ENCODE results near the gene TENT4B.

The TENT4B gene

DNA sequence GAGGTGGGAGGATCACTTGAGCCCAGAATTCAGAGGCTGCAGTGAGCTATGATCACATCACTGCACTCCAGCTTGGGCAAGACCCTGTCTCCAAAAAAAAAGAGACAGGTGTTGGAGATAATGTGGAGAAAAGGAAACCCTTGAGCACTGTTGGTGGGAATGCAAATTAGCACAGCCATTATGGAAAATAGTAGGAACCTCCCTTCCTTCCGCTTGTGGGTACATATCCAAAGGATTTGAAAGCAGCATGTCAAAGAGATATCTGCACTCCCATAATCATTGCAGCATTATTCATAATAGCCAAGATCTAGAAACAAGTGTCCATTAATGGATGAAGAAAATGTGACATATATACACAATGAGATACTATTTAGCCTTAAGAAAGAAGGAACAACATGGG, 103.5 kb downstream of the TENT4B start:
- H3K4me3 ChIP-seq (ENCODE audit: low read depth, low read length, poor library complexity, severe bottlenecking): no peak overlapping the region
- no peaks in the 10 kb centered on the region for H3K9me3 ChIP-seq (ENCODE audit: low read length)
- no peak overlapping the region for H3K4me2 ChIP-seq (ENCODE audit: low read length)
- TF ChIP-seq, protein P1, sequence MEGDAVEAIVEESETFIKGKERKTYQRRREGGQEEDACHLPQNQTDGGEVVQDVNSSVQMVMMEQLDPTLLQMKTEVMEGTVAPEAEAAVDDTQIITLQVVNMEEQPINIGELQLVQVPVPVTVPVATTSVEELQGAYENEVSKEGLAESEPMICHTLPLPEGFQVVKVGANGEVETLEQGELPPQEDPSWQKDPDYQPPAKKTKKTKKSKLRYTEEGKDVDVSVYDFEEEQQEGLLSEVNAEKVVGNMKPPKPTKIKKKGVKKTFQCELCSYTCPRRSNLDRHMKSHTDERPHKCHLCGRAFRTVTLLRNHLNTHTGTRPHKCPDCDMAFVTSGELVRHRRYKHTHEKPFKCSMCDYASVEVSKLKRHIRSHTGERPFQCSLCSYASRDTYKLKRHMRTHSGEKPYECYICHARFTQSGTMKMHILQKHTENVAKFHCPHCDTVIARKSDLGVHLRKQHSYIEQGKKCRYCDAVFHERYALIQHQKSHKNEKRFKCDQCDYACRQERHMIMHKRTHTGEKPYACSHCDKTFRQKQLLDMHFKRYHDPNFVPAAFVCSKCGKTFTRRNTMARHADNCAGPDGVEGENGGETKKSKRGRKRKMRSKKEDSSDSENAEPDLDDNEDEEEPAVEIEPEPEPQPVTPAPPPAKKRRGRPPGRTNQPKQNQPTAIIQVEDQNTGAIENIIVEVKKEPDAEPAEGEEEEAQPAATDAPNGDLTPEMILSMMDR (IDR thresholded peaks at IDR 0.05; ENCODE audit: low read length): no peak
- TF ChIP-seq EZH2 (IDR thresholded peaks at IDR 0.05; ENCODE audit: borderline replicate concordance, low read length): no peak
- H3K4me1 ChIP-seq (ENCODE audit: insufficient read depth, low read length, severe bottlenecking): no peaks in the 10 kb centered on the region
- no peak overlapping the region for H2AFZ ChIP-seq (ENCODE audit: low read length)
- no peak overlapping the region for H3K9ac ChIP-seq (ENCODE audit: low read length)
- H3K9me2 ChIP-seq (ENCODE audit: low read depth, low read length): no peaks in the 10 kb centered on the region
- no peaks in the 10 kb centered on the region for H3F3A ChIP-seq (ENCODE audit: insufficient read depth, low read length)
- H3K27ac ChIP-seq (ENCODE audit: low read depth, low read length, poor library complexity, severe bottlenecking): no peak overlapping the region
- H3K79me2 ChIP-seq (ENCODE audit: insufficient read depth, low read length): no peaks in the 10 kb centered on the region
- H3K36me3 ChIP-seq (ENCODE audit: insufficient read depth, low read length): no peaks in the 10 kb centered on the region; the same call in 1 of the 2 replicates
- H3K27me3 ChIP-seq (ENCODE audit: insufficient read depth, low read length): peaks cover 20% of the 10 kb centered on the region
- no peaks in the 10 kb centered on the region for H4K20me1 ChIP-seq (ENCODE audit: insufficient read depth, low read length)

DNA sequence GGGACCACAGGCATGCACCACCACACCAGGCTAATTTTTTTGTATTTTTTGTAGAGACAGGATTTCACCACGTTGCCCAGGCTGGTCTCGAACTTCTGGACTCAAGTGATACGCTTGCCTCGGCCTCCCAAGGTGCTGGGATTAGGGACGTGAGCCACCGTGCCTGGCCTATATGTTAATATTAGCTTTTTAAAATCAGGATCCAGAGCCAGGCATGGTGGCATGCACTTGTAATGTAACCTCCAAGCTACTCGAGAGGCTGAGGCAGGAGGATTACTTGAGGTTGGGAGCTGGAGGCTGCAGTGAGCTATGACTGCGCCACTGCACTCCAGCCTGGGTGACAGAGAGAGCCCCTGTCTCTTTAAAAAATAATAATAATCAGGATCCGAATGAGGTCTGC, 104.8 kb downstream of the TENT4B start:
- H3K4me1 ChIP-seq (ENCODE audit: insufficient read depth, low read length, severe bottlenecking): no peaks in the 10 kb centered on the region
- no peaks in the 10 kb centered on the region; the same call in 1 of the 2 replicates for H3K36me3 ChIP-seq (ENCODE audit: insufficient read depth, low read length)
- no peak overlapping the region for H3K4me3 ChIP-seq (ENCODE audit: low read depth, low read length, poor library complexity, severe bottlenecking)
- H3K4me2 ChIP-seq (ENCODE audit: low read length): no peak overlapping the region
- no peak overlapping the region for H2AFZ ChIP-seq (ENCODE audit: low read length)
- H3K9me2 ChIP-seq (ENCODE audit: low read depth, low read length): no peaks in the 10 kb centered on the region
- TF ChIP-seq, protein P1 (IDR thresholded peaks at IDR 0.05; ENCODE audit: low read length): no peak
- no peak for TF ChIP-seq EZH2 (IDR thresholded peaks at IDR 0.05; ENCODE audit: borderline replicate concordance, low read length)
- no peaks in the 10 kb centered on the region for H3F3A ChIP-seq (ENCODE audit: insufficient read depth, low read length)
- peaks cover 22% of the 10 kb centered on the region for H3K27me3 ChIP-seq (ENCODE audit: insufficient read depth, low read length)
- H3K79me2 ChIP-seq (ENCODE audit: insufficient read depth, low read length): no peaks in the 10 kb centered on the region
- H3K9ac ChIP-seq (ENCODE audit: low read length): no peak overlapping the region
- H4K20me1 ChIP-seq (ENCODE audit: insufficient read depth, low read length): no peaks in the 10 kb centered on the region
- H3K9me3 ChIP-seq (ENCODE audit: low read length): no peaks in the 10 kb centered on the region
- H3K27ac ChIP-seq (ENCODE audit: low read depth, low read length, poor library complexity, severe bottlenecking): no peak overlapping the region

DNA sequence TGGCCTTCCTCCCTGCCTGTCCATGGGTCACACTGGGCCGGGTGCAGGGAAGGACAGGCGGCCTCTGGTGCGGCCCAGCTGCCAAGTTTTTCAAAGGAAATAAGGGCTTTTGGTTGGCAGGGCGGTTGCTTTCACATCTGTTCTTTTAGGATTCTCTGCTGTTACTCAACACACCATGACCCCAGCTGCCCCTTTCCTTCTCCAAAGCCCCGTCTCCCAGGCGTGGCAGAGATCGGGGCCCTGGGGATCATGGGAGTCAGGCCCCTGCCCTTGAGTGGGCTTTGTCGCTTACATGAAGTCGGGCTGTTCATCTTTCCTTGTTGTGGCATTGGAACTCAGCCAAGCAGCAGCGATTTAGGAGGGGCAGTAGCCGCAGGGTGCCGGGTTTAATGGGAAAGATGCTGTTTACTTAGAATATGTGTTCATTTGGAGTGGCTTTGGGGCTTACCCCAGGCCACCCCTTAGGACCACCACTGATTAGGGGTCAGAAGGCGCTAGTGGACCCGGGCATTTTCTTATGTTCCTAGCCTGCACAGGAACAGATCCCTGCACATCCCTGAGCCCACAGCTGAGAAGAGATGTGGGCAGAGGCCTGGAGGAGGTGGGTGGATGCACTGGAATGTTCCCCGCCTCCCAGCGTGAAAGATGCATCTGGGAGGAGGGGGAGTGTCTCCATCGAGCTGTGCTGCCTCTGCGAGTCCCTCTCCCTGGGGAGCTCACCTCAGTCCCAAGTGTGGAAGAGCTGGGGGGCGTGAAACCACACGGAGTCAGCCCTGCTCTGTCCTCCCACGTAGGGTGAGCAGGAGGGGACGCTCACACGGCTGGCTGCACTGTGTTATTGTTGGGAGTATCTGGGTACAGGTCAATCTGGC, 106.5 kb downstream of the TENT4B start:
- H3K9ac ChIP-seq (ENCODE audit: low read length): no peak overlapping the region
- no peak overlapping the region for H3K4me3 ChIP-seq (ENCODE audit: low read depth, low read length, poor library complexity, severe bottlenecking)
- no peaks in the 10 kb centered on the region; the same call in 1 of the 2 replicates for H3K36me3 ChIP-seq (ENCODE audit: insufficient read depth, low read length)
- H3K4me2 ChIP-seq (ENCODE audit: low read length): no peak overlapping the region
- H3K4me1 ChIP-seq (ENCODE audit: insufficient read depth, low read length, severe bottlenecking): peaks cover 9% of the 10 kb centered on the region
- H3K9me2 ChIP-seq (ENCODE audit: low read depth, low read length): no peaks in the 10 kb centered on the region
- H3K27me3 ChIP-seq (ENCODE audit: insufficient read depth, low read length): peaks cover 22% of the 10 kb centered on the region
- no peaks in the 10 kb centered on the region for H3K79me2 ChIP-seq (ENCODE audit: insufficient read depth, low read length)
- H4K20me1 ChIP-seq (ENCODE audit: insufficient read depth, low read length): no peaks in the 10 kb centered on the region
- no peak overlapping the region for H2AFZ ChIP-seq (ENCODE audit: low read length)
- TF ChIP-seq, protein P1 (IDR thresholded peaks at IDR 0.05; ENCODE audit: low read length): no peak
- TF ChIP-seq EZH2 (IDR thresholded peaks at IDR 0.05; ENCODE audit: borderline replicate concordance, low read length): no peak
- no peaks in the 10 kb centered on the region for H3F3A ChIP-seq (ENCODE audit: insufficient read depth, low read length)
- H3K27ac ChIP-seq (ENCODE audit: low read depth, low read length, poor library complexity, severe bottlenecking): no peak overlapping the region
- no peaks in the 10 kb centered on the region for H3K9me3 ChIP-seq (ENCODE audit: low read length)

All from OCI-LY1 (cell line).